GM10266 (cell line): ENCODE measurements around the gene TMA16.
"Not testable (repeated sequence)": the region's sequence is repeated elsewhere in the genome, so short reads cannot be mapped to it uniquely, and the experiment has no call there.

Source experiments
- DNase-seq: peaks from one replicate; pipeline ENCODE4 v3.0.0; 2012; ENCODE audit errors: extremely low spot score
- CTCF ChIP-seq: IDR thresholded peaks from 2 replicates; pipeline ENCODE4 v1.5.1; 2012; ENCODE audit warnings: mild to moderate bottlenecking, low read depth; ENCODE audit not compliant: control insufficient read depth, insufficient read depth; ENCODE audit errors: missing control alignments

TMA16 gene

DNA sequence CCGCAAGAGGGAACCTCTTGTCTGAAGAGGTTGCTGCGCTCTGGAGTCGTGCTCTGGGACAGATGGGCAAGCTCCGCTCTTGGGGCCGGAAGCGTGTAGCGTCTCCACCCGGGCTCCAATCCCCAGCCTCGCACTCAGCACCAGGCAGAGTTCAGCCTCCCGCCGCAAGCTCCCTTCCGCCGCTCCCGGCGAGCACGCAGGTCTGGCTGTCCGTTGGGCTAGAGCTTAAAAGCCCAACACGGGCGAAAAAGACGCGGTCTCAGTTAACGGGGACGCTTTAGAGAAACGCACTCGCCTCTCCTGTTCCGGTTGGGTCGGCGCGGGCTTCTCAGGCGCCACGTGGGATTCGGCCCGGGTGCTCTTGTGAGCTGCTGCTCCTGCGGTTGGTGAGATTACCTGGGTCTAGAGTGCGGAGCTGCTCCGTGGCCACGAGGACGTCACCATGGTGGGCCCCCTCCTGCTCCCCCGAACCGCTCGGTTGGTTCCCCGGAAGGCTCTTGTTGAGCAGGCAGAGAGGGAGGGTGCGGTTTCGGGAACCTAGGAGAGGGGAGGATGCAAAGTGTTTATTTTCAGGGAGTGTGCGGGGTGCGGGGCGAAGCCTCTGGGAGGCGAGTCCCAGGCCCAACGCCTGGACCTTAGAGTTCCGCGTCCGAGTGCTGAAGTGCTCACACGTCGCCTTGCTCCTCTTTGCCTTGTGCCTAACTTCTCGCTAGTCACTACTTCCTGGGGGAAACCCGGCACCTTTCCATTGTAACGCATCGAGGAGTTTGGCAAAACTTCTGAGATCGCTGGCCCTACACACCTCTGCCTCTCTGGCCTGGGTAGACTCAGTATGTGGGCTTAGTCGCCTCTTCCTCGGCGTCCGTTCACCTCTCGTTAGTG, at the start of gene TMA16:
Gene TMA16 (plus strand): TSS at position 331 of the 882 bp plus-strand sequence. CDS start 112 bp downstream, at position 443.
- no peak for TF ChIP-seq CTCF
- peak; percentile 67 for DNase-seq

DNA sequence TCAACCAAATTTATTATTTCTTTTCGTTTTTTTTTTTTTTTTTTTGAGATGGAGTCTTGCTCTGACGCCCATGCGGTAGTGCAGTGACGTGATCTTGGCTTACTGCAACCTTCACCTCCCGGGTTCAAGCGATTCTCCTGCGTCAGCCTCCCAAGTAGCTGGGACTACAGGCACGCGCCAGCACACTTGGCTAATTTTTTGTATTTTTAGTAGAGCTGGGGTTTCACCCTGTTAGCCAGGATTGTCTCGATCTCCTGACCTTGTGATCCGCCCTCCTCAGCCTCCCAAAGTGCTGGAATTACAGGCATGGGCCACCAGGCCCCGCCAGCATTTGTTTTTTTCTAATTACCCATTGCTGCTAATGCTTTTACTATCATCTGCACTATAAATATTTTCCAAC, 47.5 kb upstream of the TMA16 start:
- DNase-seq = not testable (repeated sequence)

DNA sequence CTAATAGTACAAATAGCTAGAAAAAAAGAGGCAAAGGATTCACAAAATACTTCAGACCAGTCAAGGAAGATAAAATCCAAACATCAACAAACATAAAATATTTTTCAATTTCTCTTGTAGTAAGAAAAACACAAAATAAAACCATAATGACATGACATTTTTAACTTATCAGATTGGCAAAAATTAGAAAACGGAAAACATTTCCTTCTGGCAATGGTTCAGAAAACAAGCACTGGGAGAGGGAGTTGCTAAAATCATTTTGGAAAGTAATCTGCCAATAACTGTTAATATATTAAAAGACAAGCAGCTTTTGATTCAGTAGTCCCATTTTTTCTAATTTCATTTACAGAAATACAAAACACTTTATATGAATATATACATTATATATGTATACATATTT, 47.0 kb upstream of the TMA16 start:
- no peak for TF ChIP-seq CTCF

DNA sequence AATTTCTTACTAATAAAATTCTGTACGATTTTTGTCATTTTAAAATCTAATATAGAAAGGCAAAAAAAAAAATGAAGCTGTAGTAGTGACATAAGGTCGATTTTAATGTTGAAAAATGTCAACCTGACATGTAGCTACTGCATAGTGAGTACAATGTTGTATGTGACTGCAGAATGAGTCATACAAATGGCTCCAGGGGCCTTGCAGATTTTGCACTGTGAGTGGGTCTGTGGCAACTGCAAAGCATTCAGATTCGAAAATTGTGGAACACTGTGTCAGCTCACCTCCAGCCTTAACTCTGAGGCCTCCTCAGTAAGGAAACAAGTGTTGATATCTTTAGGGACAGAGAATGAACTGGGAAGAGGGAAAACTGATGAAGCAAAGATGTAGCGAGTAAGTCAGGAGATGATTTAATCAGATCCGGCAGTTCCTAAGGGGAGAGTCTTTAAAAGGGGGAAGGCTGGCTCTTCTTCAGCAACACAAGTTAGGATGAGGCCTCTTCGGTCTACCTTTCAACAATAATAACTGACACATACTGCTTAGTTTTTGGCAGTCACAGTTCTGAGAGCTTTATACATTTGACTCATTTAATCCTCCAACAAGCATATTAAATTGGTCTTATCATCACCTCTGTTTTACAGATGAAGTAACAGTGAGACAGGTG, 45.8 kb upstream of the TMA16 start:
- TF ChIP-seq CTCF = no peak
- no peak for DNase-seq

More for the DNA sequence above, 47.0 kb upstream of the TMA16 start:
- DNase-seq = no peak

- no peak for DNase-seq
- no peak for TF ChIP-seq CTCF
Observed at GRCh38 chr4:163462556-163462955, 31.9 kb upstream of the TMA16 start.

DNA sequence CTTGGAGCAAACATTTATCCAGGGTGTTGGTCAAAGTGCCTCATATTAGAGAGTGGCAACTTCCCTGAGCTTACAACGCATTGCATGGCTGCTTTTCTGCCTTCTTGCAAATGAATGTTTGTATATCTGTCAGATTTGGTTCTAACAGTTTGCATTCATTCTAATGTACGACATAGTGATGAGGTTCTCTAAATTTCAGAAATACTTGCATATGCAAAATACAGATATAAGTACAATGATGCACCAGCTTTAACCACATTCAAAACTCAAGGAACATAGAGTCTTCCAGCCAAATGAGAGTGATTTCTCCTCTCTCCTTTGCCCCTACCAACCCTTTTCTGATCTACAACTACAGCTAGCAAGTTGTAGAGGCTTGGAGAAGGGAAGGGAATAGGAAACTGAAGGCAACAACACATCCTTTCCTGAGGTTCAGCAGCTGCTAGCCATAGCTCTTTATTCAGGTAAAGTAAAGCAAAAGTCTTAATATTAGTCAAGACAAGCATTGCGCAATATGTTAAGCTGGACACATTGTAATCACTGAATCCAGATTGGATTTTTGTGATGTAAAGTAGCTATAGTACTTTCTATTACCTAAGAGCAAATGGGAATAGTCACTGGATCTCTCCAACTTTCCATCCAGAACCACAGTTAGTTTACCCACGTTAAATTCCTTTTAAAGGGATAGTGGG, 27.3 kb upstream of the TMA16 start:
- DNase-seq = no peak
- TF ChIP-seq CTCF = no peak

GRCh38 chr4:163470391-163470790, 24.1 kb upstream of the TMA16 start:
- no peak for TF ChIP-seq CTCF
- no peak for DNase-seq
